Heart right ventricle (tissue), 16 donors: ENCODE measurements around the gene LAMA5. TPM values are rescaled to one million over a fixed set of nuclear protein-coding genes. Genes with fewer than 3 reads are reported as not detected.

Experiments used
- ATAC-seq, 8 donors: fragments of 200-7000 bp; cut with Tn5 transposase; one replicate each; pipeline ENCODE4 v1.9.1; 2020; ENCODE audit warnings: mild to moderate bottlenecking in 8 of 8, moderate library complexity in 8 of 8, moderate number of reproducible peaks in 1 of 8
- DNase-seq, 2 donors: peaks; one replicate each; pipeline ENCODE4 v3.0.0-alpha.2; 2020
- H3K27ac ChIP-seq, 10 donors: fragments of 200-600 bp; sonication (generic) in 2 of 10; one replicate each; pipeline versions ENCODE4 v1.5.0 to v1.8.0; 2020 to 2022; ENCODE audit warnings: mild to moderate bottlenecking in 3 of 10
- H3K27me3 ChIP-seq, 7 donors: fragments of 200-600 bp; one replicate each; pipeline ENCODE4 v1.8.0; 2021 to 2022; ENCODE audit warnings: mild to moderate bottlenecking in 2 of 7
- H3K36me3 ChIP-seq, 9 donors: fragments of 200-600 bp; sonication (generic) in 1 of 9; one replicate each; pipeline versions ENCODE4 v1.5.0 to v1.8.0; 2020 to 2022; ENCODE audit warnings: mild to moderate bottlenecking in 2 of 9
- H3K4me1 ChIP-seq, 9 donors: fragments of 200-600 bp; sonication (generic) in 1 of 9; one replicate each; pipeline versions ENCODE4 v1.5.0 to v1.8.0; 2020 to 2022; ENCODE audit warnings: mild to moderate bottlenecking in 4 of 9
- H3K4me3 ChIP-seq, 10 donors: fragments of 200-600 bp; sonication (generic) in 2 of 10; one replicate each; pipeline versions ENCODE4 v1.5.0 to v1.8.0; 2020 to 2022; ENCODE audit warnings: mild to moderate bottlenecking in 7 of 10, moderate library complexity in 2 of 10
- H3K9me3 ChIP-seq, 11 donors: fragments of 200-600 bp in 10 of 11; sonication (generic) in 2 of 11; one replicate each; pipeline versions ENCODE4 v1.5.0 to v1.8.0; 2013 to 2022; ENCODE audit warnings: mild to moderate bottlenecking in 2 of 11, control low read depth in 1 of 11, moderate library complexity in 1 of 11
- WGBS, 2 donors: extraction: QIAGEN DNeasy Blood & Tissue Kit; methylation state at CpG; one replicate each; pipeline ENCODE4 v1.1.7; 2013; ENCODE audit warnings: inconsistent platforms in 1 of 2; 5-methylcytosine and 5-hydroxymethylcytosine counted together
- intact Hi-C, 10 donors: fragments of 100-400 bp; cut with DNase I; formaldehyde crosslinking; loops; one replicate each; pipeline versions ENCODE4 v1.11.1 to v1.14.2; 2022
- polyA plus RNA-seq, 2 donors: library from polyadenylated mRNA; stranded (reverse); fragments of 200-250 nt; gene quantifications; one replicate each; pipeline ENCODE4 v1.2.3, GENCODE V29; 2013
- total RNA-seq, 10 donors: library from RNA; stranded (reverse); fragmentation: NEBNext Ultra II Directional in 3 of 10; extraction: Animal tissue kit (Norgen Biotek cat#: 25700) in 3 of 10; gene quantifications; one replicate each; pipeline versions ENCODE4 v1.2.1 to v1.2.4, GENCODE V29; 2021 to 2023
- TF ChIP-seq, protein P1 (sequence below), 9 donors: fragments of 200-600 bp; sonication (generic) in 2 of 9; IDR thresholded peaks; one replicate each; pipeline versions ENCODE4 v1.5.0 to v1.8.0; 2021 to 2022; ENCODE audit warnings: antibody characterized with exemption in 9 of 9, mild to moderate bottlenecking in 5 of 9, moderate library complexity in 1 of 9
- donor health status: Arrhythmogenic right ventricular cardiomyopathy.
- donor health status: ischemic (EF 13 %, LVEDD 7.1; RV severe dilation, severe dysfunction).
- donor health status: healthy with polysubstance abuse.
- donor health status: DM: no; HTN: yes; CAD: no.
- donor health status: DM: no; HTN: no; CAD: no.
- donor health status: ischemic (EF 25% LVEDD 6.9; RV normal size, moderate dysfunction).
- donor health status: ischemic (EF 25% LVEDD 5.7; RV mildly dilated, moderate dysfunction).
- donor health status: healthy.
- donor health status: DM: yes; HTN: yes; CAD: no.
- donor health status: Ischemic cardiomyopathy.
- donor health status: ischemic (EF 35%, LVEDD 5.7; RV mildly dilated, moderate dysfunction).
- donor health status: nonischemic (EF 11% LVEDD 7.7; RV severe dilation, severe dysfunction).
- donor health status: DM: yes; HTN: yes; CAD: no.
- donor health status: PGD.
- donor health status: ischemic (EF 29% LVEDD 5.4; RV normal size, mild dysfunction).
- donor health status: nonischemic (EF 23%, LVEDD 6.1; RV moderate dilation, normal function).

LAMA5 gene
- total and polyA plus RNA-seq, 12 donors = 53.9 to 358 (median 76.5) TPM

- DNase-seq = no peak
- Histone ChIP-seq H3K9me3 (no peaks in the 10 kb centered on the region), H3K4me3 (no peak overlapping the region), H3K36me3 (peaks cover 10 to 89% (median 75%) of the 10 kb centered on the region in 9 donors), H3K4me1 (no peaks in the 10 kb centered on the region), H3K27me3 (no peaks in the 10 kb centered on the region), H3K27ac (no peak overlapping the region)
- intact Hi-C loops = loop anchor here in 3 of 10 donors (5.0 kb wide), 1 partner anchor 33 kb away; no protein-coding TSS in a partner anchor
- TF ChIP-seq, protein P1, sequence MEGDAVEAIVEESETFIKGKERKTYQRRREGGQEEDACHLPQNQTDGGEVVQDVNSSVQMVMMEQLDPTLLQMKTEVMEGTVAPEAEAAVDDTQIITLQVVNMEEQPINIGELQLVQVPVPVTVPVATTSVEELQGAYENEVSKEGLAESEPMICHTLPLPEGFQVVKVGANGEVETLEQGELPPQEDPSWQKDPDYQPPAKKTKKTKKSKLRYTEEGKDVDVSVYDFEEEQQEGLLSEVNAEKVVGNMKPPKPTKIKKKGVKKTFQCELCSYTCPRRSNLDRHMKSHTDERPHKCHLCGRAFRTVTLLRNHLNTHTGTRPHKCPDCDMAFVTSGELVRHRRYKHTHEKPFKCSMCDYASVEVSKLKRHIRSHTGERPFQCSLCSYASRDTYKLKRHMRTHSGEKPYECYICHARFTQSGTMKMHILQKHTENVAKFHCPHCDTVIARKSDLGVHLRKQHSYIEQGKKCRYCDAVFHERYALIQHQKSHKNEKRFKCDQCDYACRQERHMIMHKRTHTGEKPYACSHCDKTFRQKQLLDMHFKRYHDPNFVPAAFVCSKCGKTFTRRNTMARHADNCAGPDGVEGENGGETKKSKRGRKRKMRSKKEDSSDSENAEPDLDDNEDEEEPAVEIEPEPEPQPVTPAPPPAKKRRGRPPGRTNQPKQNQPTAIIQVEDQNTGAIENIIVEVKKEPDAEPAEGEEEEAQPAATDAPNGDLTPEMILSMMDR (IDR thresholded peaks at IDR 0.05) = no peak
- ATAC-seq = no peak
- 89 to 94% methylated on average over 12 of the region's 12 CpGs for WGBS, 2 donors
Measured at GRCh38 chr20:62314339-62314638, 52.8 kb downstream of the LAMA5 start.

DNA sequence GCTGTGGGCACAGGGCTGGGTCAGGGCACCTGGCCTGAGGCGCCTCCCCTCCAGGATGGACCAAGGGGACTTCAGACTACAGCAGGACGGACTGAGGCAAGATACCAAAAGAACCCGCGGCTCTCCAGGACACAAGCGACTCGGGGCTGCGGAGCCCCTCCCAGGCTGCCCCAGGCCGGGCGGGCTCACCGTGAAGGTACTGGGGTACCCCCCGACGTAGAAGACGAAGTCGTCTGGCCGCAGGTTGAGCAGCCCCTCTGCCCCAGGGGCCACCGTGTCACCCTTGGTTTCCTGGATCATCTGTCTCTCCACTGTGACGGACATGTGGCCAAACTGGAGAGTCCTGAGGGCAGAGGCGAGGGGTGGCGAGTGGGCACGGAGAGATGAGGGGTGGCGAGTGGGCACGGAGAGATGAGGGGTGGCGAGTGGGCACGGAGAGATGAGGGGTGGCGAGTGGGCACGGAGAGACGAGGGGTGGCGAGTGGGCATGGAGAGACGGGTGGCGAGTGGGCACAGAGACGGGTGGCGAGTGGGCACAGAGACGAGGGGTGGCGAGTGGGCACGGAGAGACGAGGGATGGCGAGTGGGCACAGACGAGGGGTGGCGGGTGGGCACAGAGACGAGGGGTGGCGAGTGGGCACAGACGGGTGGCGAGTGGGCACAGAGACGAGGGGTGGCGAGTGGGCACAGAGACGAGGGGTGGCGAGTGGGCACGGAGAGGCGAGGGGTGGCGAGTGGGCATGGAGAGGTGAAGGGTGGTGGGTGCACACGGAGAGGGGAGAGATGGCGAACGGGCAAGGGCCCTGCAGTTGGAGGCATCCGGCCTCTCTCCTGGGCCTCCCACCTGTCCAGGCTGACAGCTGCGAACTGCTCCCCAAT is 53.4 kb downstream of the LAMA5 start:
- no peak for DNase-seq
- no peak overlapping the region for H3K4me3 ChIP-seq
- H3K36me3 ChIP-seq = peaks cover 10 to 89% (median 75%) of the 10 kb centered on the region in 9 donors
- H3K9me3 ChIP-seq = no peaks in the 10 kb centered on the region
- intact Hi-C loops = loop anchor here in 3 of 10 donors (5.0 kb wide), 1 partner anchor 34 kb away; no protein-coding TSS in a partner anchor
- TF ChIP-seq, protein P1 (IDR thresholded peaks at IDR 0.05) = no peak
- no peak for ATAC-seq
- peaks cover 0 to under 1% (median 0%) of the 10 kb centered on the region in 9 donors for H3K4me1 ChIP-seq
- H3K27ac ChIP-seq = no peak overlapping the region
- no peaks in the 10 kb centered on the region for H3K27me3 ChIP-seq
- 95 to 96% methylated on average over 55 of the region's 55 CpGs for WGBS, 2 donors

DNA sequence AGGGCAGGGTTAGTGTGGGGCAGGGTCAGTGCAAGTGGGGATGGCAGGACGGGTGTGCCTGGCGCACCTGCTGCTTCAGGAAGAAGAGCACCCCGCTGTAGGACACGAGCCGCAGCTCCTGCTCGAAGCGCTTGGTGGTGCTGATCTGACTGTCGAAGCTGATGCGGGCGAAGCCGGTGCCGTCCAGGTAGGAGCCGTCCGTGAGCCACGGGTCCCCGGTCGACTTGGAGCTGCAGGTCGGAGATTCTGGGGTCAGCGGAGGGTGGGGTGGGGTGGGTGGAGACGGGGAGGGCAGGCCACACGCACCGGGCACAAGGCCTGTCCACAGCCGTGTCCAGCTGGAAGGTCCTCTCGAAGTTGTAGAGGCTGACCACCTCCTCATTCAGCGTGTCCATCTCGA is 54.1 kb downstream of the LAMA5 start:
- peaks cover 0 to 7% (median 0%) of the 10 kb centered on the region in 9 donors for H3K4me1 ChIP-seq
- peaks cover 14 to 92% (median 82%) of the 10 kb centered on the region in 9 donors for H3K36me3 ChIP-seq
- WGBS, 2 donors = 93% methylated on average over 26 of the region's 26 CpGs
- intact Hi-C loops = loop anchor here in 3 of 10 donors (5.0 kb wide), 1 partner anchor 34 kb away; no protein-coding TSS in a partner anchor
- DNase-seq = no peak
- no peaks in the 10 kb centered on the region for H3K27me3 ChIP-seq
- TF ChIP-seq, protein P1 (IDR thresholded peaks at IDR 0.05) = no peak
- no peaks in the 10 kb centered on the region for H3K9me3 ChIP-seq
- H3K27ac ChIP-seq = no peak overlapping the region
- no peak for ATAC-seq
- no peak overlapping the region for H3K4me3 ChIP-seq

DNA sequence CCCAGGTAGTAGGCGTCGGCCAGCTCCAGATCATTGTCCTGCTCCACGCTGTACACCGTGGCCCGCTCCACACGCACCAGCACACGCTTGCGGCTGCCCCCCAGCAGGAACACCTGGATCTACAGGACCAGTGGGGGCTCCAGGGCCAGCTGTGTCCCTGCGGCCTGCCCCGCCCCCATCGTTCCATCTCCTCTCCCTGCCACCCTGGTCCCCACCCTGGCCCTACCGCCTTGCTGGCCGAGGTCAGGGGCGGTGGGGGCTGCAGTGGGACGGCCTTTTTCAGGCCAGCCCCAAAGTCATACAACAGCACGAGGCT is 54.5 kb downstream of the LAMA5 start:
- DNase-seq (no peak), ATAC-seq (no peak)
- Histone ChIP-seq H3K4me1 (peaks cover 0 to 11% (median 2%) of the 10 kb centered on the region in 9 donors), H3K9me3 (no peaks in the 10 kb centered on the region), H3K4me3 (no peak overlapping the region), H3K27ac (no peak overlapping the region), H3K27me3 (no peaks in the 10 kb centered on the region), H3K36me3 (peaks cover 15 to 95% (median 85%) of the 10 kb centered on the region in 9 donors)
- WGBS, 2 donors = 88 to 92% methylated on average over 16 of the region's 16 CpGs
- intact Hi-C loops = loop anchor here in 3 of 10 donors (5.0 kb wide), 1 partner anchor 35 kb away; no protein-coding TSS in a partner anchor
- TF ChIP-seq, protein P1 (IDR thresholded peaks at IDR 0.05) = no peak
